Measurements from ENCODE around the gene TMEM117. TPM values are rescaled to one million over a fixed set of nuclear protein-coding genes. Genes with fewer than 3 reads are reported as not detected.

TMEM117 gene
- total RNA-seq, 1 experiment from 2014 or later: 1.1 TPM

GRCh38 chr12:43806737-43807072 is 29.2 kb upstream of the TMEM117 start:
- Mint-ChIP-seq H3K36me3 (ENCODE audit: insufficient read depth, unreplicated experiment) (peaks cover 28% of the 10 kb centered on the region), H3K4me1 (ENCODE audit: low read depth, unreplicated experiment) (no peaks in the 10 kb centered on the region), H3K27ac (ENCODE audit: unreplicated experiment) (peak overlapping the region; percentile 90), H3K27me3 (ENCODE audit: unreplicated experiment) (no peaks in the 10 kb centered on the region), H3K9me3 (ENCODE audit: low read depth, unreplicated experiment) (no peaks in the 10 kb centered on the region), H3K4me3 (ENCODE audit: low read depth, unreplicated experiment) (peak overlapping the region; percentile 81)
- intact Hi-C loops (cut with micrococcal nuclease; ENCODE audit: unreplicated experiment): no loop called here
- CTCF ChIA-PET: interaction anchor here (2.3 kb wide), 1 partner anchor 76 kb away, joined by 10 read pairs; no protein-coding TSS in a partner anchor
- DNase-seq: no peak
- TF ChIP-seq, protein P1, sequence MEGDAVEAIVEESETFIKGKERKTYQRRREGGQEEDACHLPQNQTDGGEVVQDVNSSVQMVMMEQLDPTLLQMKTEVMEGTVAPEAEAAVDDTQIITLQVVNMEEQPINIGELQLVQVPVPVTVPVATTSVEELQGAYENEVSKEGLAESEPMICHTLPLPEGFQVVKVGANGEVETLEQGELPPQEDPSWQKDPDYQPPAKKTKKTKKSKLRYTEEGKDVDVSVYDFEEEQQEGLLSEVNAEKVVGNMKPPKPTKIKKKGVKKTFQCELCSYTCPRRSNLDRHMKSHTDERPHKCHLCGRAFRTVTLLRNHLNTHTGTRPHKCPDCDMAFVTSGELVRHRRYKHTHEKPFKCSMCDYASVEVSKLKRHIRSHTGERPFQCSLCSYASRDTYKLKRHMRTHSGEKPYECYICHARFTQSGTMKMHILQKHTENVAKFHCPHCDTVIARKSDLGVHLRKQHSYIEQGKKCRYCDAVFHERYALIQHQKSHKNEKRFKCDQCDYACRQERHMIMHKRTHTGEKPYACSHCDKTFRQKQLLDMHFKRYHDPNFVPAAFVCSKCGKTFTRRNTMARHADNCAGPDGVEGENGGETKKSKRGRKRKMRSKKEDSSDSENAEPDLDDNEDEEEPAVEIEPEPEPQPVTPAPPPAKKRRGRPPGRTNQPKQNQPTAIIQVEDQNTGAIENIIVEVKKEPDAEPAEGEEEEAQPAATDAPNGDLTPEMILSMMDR (IDR thresholded peaks at IDR 0.05; ENCODE audit: unreplicated experiment): no peak
- BruUV-seq (replicated peaks): TSS peak; percentile 88

DNA sequence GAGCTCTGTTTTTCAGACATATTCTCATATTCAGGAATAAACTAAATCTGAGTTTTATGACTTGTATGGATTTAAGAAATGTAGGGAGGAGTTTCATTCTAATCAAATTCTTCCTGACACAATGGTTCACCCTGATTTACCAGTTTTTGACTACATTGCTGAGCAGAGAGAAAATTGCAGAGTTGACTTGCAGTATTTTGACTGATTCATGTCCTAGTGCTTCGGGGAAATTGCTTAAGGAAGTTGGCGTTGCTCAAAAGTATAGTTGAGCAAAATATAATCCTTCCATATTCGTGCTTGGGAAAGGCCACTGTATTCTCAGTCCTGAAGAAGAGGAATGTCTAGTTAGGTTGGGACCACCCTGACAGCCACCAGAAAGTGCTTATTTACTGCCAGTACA is 28.5 kb upstream of the TMEM117 start:
- Mint-ChIP-seq H3K36me3 (ENCODE audit: insufficient read depth, unreplicated experiment) (peaks cover 28% of the 10 kb centered on the region), H3K27ac (ENCODE audit: unreplicated experiment) (peak overlapping the region; percentile 90), H3K4me3 (ENCODE audit: low read depth, unreplicated experiment) (peak overlapping the region; percentile 81), H3K27me3 (ENCODE audit: unreplicated experiment) (no peaks in the 10 kb centered on the region), H3K9me3 (ENCODE audit: low read depth, unreplicated experiment) (no peaks in the 10 kb centered on the region), H3K4me1 (ENCODE audit: low read depth, unreplicated experiment) (no peaks in the 10 kb centered on the region)
- TF ChIP-seq, protein P1 (IDR thresholded peaks at IDR 0.05; ENCODE audit: unreplicated experiment): no peak
- no peak for DNase-seq
- intact Hi-C loops (cut with micrococcal nuclease; ENCODE audit: unreplicated experiment): no loop called here
- CTCF ChIA-PET: no interaction called here
- BruUV-seq (replicated peaks): no TSS peak

DNA sequence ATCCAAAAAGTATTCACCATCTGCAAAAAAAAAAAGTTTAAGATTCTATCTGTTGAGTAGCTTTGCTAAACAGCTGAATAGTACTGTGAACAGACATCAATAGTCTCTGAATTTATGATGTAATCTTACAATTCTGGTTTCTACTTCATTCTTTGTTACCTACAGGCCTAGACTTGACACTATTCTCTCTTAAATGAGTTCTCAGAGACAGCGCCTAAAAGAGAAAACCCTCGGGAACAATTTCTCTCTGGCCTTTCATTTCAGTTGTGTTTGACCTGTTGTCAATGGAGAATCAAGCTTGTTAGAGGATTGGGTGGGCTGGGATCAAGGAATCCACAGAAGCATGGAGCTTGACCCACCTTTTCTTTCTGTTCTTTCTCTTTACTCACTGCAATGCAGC is 23.8 kb upstream of the TMEM117 start:
- intact Hi-C loops (cut with micrococcal nuclease; ENCODE audit: unreplicated experiment): no loop called here
- DNase-seq: no peak
- Mint-ChIP-seq H3K4me1 (ENCODE audit: low read depth, unreplicated experiment) (peaks cover 8% of the 10 kb centered on the region), H3K36me3 (ENCODE audit: insufficient read depth, unreplicated experiment) (peaks cover under 1% of the 10 kb centered on the region), H3K27me3 (ENCODE audit: unreplicated experiment) (no peaks in the 10 kb centered on the region), H3K27ac (ENCODE audit: unreplicated experiment) (no peak overlapping the region), H3K9me3 (ENCODE audit: low read depth, unreplicated experiment) (no peaks in the 10 kb centered on the region), H3K4me3 (ENCODE audit: low read depth, unreplicated experiment) (no peak overlapping the region)
- TF ChIP-seq, protein P1 (IDR thresholded peaks at IDR 0.05; ENCODE audit: unreplicated experiment): no peak
- CTCF ChIA-PET: interaction anchor here (0.6 kb wide), 1 partner anchor 460 kb away, joined by 8 read pairs; no protein-coding TSS in a partner anchor
- no TSS peak for BruUV-seq (replicated peaks)

GRCh38 chr12:43812926-43813325 is 23.0 kb upstream of the TMEM117 start:
- intact Hi-C loops (cut with micrococcal nuclease; ENCODE audit: unreplicated experiment): no loop called here
- TF ChIP-seq, protein P1 (IDR thresholded peaks at IDR 0.05; ENCODE audit: unreplicated experiment): no peak
- no peaks in the 10 kb centered on the region for H3K9me3 Mint-ChIP-seq (ENCODE audit: low read depth, unreplicated experiment)
- H3K27ac Mint-ChIP-seq (ENCODE audit: unreplicated experiment): no peak overlapping the region
- no peak for DNase-seq
- H3K36me3 Mint-ChIP-seq (ENCODE audit: insufficient read depth, unreplicated experiment): no peaks in the 10 kb centered on the region
- no peak overlapping the region for H3K4me3 Mint-ChIP-seq (ENCODE audit: low read depth, unreplicated experiment)
- CTCF ChIA-PET: no interaction called here
- no peaks in the 10 kb centered on the region for H3K27me3 Mint-ChIP-seq (ENCODE audit: unreplicated experiment)
- no TSS peak for BruUV-seq (replicated peaks)
- peaks cover 8% of the 10 kb centered on the region for H3K4me1 Mint-ChIP-seq (ENCODE audit: low read depth, unreplicated experiment)
